ENCODE results near the gene PAK5.

- TF ChIP-seq CTCF (conservative IDR thresholded peaks at IDR 0.05; ENCODE audit: low read depth in 2 of 2) (no peak), REST (IDR thresholded peaks at IDR 0.05; ENCODE audit: unreplicated experiment) (no peak), EZH2 (IDR thresholded peaks at IDR 0.05; ENCODE audit: low read depth, unreplicated experiment) (no peak), CREB1 (CRISPR knock-in tag; IDR thresholded peaks at IDR 0.05; ENCODE audit: low read depth) (no peak), EZH2phosphoT487 (IDR thresholded peaks at IDR 0.05; ENCODE audit: unreplicated experiment) (no peak), ETS1 (IDR thresholded peaks at IDR 0.05) (no peak), JUNB (IDR thresholded peaks at IDR 0.05; ENCODE audit: unreplicated experiment) (no peak)
Observed at GRCh38 chr20:9689041-9689440, 149.8 kb downstream of the PAK5 start.
